GM12875 (cell line): Measurements from ENCODE around the gene TMEM108.

Experiments
- H3K4me3 ChIP-seq: one replicate; pipeline ENCODE4 v1.5.1; 2011; ENCODE audit warnings: low read depth, low read length, control low read depth
- TF ChIP-seq, protein P1 (sequence below): IDR thresholded peaks from 2 replicates; pipeline ENCODE4 v1.5.1; 2011; ENCODE audit warnings: low read depth, mild to moderate bottlenecking, control low read depth, inconsistent platforms, low read length, moderate library complexity, borderline replicate concordance; ENCODE audit not compliant: insufficient read depth

Gene TMEM108

DNA sequence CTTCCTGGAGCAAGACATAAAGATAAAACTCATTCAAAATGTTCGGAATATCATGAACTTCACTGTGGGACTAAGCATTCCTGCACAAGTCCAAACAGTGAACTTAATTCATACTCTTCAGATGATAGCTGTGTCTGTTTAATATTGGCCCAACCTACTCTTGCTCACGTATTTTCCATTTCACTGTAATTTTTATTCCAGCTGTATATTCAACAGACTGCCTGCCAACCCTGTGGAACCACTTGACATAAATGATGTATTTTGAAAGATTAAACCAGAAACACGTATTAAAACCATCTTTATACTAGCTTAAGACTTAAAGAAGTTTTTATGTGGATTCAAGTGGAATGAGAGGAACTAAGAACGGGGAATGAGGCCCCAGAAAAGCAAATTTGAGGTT, 172.5 kb downstream of the TMEM108 start:
- H3K4me3 ChIP-seq, result no peak overlapping the region
- TF ChIP-seq, protein P1, sequence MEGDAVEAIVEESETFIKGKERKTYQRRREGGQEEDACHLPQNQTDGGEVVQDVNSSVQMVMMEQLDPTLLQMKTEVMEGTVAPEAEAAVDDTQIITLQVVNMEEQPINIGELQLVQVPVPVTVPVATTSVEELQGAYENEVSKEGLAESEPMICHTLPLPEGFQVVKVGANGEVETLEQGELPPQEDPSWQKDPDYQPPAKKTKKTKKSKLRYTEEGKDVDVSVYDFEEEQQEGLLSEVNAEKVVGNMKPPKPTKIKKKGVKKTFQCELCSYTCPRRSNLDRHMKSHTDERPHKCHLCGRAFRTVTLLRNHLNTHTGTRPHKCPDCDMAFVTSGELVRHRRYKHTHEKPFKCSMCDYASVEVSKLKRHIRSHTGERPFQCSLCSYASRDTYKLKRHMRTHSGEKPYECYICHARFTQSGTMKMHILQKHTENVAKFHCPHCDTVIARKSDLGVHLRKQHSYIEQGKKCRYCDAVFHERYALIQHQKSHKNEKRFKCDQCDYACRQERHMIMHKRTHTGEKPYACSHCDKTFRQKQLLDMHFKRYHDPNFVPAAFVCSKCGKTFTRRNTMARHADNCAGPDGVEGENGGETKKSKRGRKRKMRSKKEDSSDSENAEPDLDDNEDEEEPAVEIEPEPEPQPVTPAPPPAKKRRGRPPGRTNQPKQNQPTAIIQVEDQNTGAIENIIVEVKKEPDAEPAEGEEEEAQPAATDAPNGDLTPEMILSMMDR, result no peak

DNA sequence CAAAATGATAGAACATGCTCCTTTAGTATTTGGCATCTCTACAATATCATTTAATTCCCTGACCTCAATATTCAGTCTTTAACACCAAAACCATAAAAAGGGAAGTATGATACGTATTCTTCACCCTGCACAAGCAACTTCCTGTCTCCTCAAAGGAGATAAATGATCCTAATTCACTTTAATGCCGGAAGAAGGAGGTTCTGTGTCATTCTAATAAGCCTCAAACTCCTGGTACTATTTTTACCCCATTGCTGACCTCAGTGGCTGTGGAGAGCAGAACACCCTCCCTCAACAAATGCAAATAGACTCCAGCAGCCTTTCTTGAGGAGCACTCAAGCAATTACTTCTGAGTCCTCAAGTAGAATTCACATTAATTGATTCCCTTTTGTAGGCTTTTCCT, 173.3 kb downstream of the TMEM108 start:
- H3K4me3 ChIP-seq, result no peak overlapping the region
- TF ChIP-seq, protein P1, result no peak

DNA sequence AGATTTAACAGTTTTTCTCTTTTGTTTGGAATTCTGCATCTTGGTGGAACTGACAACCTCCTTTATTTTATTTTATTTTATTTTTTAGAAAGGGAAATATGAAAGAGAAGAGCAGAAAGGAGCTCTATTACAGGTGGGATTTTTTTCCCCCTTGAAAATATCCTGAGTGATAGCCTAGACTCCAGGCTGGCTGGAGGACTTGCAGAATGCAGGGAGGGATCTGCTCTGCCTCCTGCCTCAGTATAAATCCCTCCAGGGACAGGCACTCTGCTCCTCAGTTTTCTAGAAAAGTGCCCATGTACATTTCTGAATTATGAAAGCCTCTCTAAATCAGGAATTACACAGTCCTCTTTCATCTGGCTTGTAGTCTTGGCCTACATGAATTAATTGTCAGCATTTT, 173.7 kb downstream of the TMEM108 start:
- H3K4me3 ChIP-seq, result no peak overlapping the region
- TF ChIP-seq, protein P1, result no peak

DNA sequence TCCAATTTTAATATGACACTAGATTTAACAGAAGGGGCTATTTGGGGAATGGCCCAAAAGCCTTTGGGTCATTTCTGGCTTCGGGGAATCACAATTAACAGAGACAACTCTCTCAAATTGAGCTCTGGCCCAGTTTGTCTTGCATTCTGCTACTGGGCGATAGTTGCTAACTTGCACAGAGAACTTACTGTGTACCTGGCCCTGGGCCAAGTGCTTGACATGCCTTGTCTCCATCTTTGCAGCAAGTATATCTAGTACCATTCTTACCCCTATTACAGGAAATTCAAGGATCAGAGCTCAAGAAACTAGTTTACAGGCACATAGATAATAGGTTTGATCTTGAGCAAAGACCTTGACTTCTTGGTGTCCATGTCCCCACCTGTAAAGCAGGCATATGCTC, 175.7 kb downstream of the TMEM108 start:
- no peak overlapping the region for H3K4me3 ChIP-seq
- TF ChIP-seq, protein P1, result no peak

DNA sequence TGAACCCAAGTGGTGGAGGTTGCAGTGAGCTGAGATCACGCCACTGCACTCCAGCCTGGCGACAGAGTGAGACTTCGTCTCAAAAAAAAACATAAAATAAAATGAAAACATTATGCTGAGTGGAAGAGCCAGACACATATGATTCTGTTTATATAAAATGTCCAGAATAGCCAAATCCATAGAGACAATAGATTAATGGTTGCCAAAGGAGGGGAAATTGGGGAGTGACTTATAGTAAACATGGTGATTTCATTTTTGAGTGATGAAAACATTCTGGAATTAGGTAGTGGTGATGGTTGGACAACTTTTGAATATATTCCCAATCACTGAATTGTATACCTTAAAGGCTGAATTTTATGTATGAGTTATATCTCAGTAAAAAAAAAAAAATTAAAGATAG, 189.6 kb downstream of the TMEM108 start:
- TF ChIP-seq, protein P1, result no peak
- no peak overlapping the region for H3K4me3 ChIP-seq

DNA sequence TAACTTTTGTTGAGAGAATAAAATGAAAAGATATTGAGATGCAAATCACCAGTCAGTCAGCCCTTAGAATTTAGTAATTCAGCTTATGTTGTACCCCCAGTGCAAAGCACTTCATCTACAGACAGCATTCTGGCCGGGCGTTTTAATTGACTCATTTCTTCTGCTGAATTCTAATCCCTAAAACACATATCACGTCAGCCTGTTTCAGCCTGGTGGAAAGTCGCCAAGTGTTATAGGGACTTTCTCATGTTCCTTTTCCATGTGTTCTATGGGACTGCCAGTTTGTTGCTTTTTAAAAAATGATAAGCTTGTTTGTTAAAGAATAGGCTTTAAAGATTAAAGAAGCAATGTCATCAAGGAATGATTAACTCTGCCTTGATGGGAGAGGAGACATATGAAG, 192.0 kb downstream of the TMEM108 start:
- H3K4me3 ChIP-seq, result no peak overlapping the region
- TF ChIP-seq, protein P1, result no peak

DNA sequence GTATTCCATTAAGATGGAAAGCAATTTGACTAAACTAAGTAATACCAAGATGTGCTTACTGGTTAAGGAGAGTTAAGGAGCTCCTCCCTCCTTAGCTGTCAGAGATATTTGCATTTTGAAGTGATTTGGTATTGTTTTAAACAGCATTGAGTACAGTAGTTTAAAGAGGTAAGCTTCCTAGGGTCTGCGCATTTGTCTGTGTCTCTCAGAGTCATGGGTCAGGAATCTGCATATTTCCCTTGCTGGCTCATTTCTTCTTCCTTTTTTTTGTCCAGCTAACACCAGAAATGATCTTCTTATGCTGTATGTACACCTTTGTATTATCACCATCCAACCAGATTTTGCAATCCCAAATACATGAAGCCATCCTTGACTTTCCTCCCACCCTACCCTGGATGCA, 198.7 kb downstream of the TMEM108 start:
- H3K4me3 ChIP-seq, result no peak overlapping the region
- TF ChIP-seq, protein P1, result no peak
